NCI-H1105 (cell line): Measurements from ENCODE around the gene CCDC8.
"Not testable (repeated sequence)": the region's sequence is repeated elsewhere in the genome, so short reads cannot be mapped to it uniquely, and the experiment has no call there.

Experiments used
- DNase-seq: peaks from one replicate; lab custom pipeline; 2025; lab: John Stamatoyannopoulos, UW

The CCDC8 gene

GRCh38 chr19:46404753-46405468 is 8.5 kb downstream of the CCDC8 start:
- no peak for DNase-seq

DNA sequence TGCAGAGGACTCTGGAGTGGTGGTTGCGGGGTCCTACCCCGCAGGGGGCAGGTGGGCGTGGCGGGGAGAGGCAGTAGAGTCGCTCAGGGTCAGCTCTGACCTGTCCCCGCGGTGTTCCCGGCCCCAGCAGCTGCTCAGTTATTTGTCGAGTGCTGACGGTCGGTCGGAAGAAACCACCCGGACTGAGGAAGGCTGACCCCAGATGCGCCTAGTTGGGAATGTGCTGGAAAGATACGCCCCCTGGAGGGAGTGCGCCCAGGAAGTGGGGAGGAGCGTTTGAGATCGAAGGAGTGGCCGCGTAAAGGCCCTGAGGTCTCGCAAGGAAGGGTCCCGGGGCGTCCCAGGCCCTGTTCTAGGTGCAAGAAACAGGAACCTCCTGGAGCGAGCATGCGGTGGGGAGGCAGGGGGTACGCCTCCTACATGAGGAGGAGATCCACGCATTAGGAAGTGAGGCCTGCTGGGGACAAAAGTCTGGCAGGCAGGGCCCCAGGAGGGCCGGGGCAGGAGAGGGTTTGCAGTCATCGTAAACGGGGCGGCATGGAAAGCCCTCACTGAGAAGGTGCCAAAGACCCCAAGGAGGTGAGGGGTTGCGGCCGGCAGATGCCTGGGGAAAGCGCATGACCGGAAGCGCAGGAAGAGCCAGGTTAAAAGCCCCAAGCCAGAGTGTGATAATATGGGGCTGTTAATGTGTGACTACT is 9.2 kb downstream of the CCDC8 start:
- DNase-seq = no peak

GRCh38 chr19:46402725-46403124 is 10.6 kb downstream of the CCDC8 start:
- DNase-seq = no peak

- DNase-seq = not testable (repeated sequence)
Measured at GRCh38 chr19:46397801-46398479, 15.4 kb downstream of the CCDC8 start.

GRCh38 chr19:46394402-46394797 is 19.0 kb downstream of the CCDC8 start:
- no peak for DNase-seq

DNA sequence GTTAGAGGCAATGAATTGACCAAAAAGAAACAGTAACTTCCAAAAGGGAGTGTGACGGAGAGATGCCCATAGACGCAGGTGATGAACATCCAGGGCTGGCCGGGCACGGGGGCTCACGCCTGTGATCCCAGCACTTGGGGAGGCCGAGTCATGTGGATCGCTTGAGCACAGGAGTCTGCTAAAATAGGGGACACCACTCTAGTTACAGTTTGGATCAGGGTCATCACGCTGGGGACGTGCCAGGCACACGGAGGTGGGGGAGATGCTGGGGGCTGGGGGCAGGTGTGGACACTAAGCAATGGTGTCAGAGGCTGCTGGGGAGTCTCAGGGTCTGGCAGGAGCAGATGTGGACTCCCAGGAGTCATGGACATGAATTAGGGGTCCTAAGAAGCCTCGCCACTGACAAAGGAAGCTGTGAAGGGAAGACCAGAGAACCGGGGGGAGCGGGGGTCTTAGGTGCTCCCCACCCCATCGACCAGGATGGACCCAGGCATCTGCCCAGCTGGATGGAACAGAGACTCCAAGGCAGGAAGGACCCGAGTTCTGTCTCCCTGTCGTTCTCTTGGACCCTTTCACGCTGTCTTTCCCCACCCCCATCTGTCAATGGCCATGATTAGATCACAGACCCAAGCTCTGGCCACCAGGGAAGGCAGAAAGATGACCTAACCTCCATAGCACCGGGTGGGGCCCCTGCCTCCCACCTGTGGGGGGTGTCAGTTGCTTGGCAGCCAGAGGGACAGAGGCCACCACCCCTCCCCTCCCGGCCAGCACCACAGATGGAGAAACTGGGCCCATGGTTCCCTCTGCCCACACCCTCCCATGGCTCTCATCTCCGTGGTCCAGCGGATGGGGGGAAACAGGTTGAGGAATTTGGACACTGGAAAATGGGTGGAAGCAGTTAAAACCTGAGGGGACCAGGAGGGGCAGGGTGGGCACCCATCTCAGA is 19.6 kb downstream of the CCDC8 start:
- DNase-seq = no peak

DNA sequence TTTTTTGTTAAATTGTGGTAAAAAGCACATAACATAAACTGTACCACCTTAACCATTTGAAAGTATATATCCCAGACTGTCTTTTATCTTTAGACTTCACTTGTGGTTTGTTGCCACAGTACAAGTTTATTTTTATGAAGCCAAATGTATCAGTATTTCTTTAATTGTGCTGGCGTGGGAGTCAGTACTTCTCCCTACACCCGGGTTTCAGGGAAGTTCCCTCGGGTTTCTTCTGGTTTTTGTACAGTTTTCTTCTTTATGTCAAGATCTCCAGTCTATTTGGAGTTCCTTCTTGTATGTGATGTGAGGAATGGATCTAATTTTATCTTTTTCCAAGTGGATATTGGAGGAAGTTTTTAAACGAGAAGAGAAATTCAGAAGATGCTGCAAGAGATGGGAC is 20.5 kb downstream of the CCDC8 start:
- no peak for DNase-seq

GRCh38 chr19:46392252-46392801 is 21.0 kb downstream of the CCDC8 start:
- no peak for DNase-seq

- DNase-seq = no peak
Measured at GRCh38 chr19:46391296-46392251, 21.8 kb downstream of the CCDC8 start.

DNA sequence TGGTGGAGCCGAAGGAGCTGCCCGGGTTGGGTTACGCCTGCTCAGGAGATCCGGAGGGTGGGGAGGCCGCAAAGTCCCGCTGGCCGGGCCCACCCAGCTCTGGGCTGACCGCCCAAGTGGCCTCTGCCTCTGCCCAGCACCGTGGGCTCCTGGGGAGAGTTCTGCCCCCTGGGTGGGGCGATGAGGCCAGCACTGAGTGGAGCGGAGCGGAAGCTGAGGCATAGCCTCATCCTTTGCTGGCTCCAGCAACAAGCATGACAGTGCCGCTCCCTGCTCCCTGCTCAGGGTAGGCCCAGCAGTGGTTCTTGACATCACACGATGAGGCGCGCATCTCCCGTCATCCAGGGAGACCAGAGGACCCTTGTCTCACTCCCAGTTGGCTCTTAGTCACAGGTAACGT is 22.5 kb downstream of the CCDC8 start:
- no peak for DNase-seq

- DNase-seq = no peak
Measured at GRCh38 chr19:46390121-46390858, 23.1 kb downstream of the CCDC8 start.

DNA sequence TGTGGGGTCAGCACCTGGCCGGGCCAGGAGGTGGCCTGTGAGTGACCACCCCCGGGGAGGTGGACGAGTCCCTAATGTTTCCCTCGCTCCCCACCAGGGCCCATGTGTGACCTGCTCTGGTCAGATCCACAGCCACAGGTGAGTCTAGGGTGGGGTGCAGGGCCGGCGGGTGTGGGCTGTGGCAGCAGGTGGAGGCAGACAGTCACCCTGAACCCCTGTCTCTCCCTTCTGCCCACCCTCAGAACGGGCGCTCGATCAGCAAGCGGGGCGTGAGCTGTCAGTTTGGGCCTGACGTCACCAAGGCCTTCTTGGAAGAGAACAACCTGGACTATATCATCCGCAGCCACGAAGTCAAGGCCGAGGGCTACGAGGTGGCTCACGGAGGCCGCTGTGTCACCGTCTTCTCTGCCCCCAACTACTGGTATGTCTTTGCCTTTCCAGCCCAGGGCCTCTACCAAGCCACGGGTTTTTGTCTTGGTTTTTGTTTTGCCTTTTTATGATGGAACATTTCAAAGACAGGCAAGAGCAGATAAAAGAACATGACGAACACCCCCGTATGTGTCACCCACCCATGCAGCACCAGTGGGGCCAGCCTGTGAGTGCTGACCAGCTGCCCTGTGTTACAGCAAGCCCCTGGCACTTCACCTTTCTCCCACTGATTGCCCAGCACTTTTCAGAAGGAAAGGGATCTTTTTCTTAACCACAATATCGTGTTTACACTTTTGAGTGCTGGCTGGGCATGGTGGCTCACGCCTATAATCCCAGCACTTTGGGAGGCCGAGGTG is 24.9 kb downstream of the CCDC8 start:
- DNase-seq = no peak

GRCh38 chr19:46387713-46388130 is 25.6 kb downstream of the CCDC8 start:
- DNase-seq = no peak

GRCh38 chr19:46386996-46387712 is 26.2 kb downstream of the CCDC8 start:
- no peak for DNase-seq

DNA sequence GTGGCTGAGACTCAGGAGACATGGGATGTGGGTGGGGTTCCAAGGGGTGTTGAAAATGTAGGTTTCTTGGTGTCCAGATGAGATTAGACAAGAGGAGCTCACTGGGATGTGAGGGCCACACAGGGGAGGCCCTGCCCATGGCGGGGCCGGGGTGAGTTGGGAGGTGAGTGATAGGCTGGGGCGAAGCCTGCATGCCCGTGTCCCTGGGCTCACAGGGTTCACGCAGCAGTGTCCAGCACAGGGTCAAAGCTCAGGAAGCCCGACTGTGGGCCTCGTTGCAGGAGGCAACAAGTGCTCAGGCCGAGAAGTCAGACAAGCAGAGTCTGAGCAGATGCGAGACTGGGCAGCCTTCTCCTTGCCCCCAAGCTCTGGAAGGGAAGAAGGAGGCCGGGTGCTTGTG is 27.2 kb downstream of the CCDC8 start:
- no peak for DNase-seq

DNA sequence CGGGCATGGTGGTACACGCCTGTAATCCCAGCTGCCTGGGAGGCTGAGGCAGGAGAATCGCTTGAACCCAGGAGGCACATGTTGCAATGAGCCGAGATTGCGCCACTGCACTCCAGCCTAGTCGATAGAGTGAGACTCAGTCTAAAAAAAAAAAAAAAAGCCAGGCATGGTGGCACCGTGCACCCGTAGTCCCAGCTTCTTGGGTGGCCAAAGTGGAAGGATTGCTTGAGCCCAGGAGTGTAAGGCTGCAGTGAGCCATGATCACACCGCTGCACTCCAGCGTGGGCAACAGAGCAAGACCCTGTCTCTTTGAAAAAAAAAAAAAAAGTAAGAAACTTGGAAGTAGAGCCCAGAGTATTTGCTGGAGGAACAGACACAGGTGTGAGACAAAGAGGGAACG is 27.7 kb downstream of the CCDC8 start:
- no peak for DNase-seq

- DNase-seq = no peak
Measured at GRCh38 chr19:46384396-46384795, 29.0 kb downstream of the CCDC8 start.

DNA sequence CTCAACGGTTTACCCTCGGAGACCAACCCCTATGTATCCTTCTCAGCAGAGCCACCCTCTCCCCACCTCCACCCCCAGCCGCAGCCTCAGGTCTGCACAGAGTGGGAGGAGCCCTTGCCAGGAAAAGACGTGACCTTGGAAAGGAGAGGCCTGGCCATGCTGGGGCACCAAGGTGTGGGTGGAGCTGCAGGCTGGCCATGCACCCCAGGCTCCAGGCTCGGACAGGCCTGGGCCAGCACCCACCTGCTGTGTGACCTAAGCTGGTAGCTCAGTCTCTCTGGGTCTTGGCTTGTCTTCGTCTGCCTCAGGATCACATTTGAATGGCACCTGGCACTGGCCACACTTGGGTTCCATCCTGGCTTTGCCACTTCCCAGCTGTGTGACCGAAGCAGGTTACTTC is 29.5 kb downstream of the CCDC8 start:
- DNase-seq = no peak
